Coronary artery (tissue), 2 donors: ENCODE data around the gene C2CD2.

Source experiments
- DNase-seq: peaks from one replicate; pipeline ENCODE4 v3.0.0-alpha.2; 2017; ENCODE audit warnings: low spot score
- H3K27ac ChIP-seq, 2 donors: fragments of 200-600 bp; sonication (generic); one replicate each; pipeline ENCODE4 v1.5.1; 2016 to 2019
- H3K4me3 ChIP-seq: fragments of 200-600 bp; sonication (generic); 2 replicates; pipeline ENCODE4 v1.5.1; 2016; ENCODE audit warnings: mild to moderate bottlenecking, moderate library complexity
- TF ChIP-seq, protein P1 (sequence below): fragments of 200-600 bp; sonication (generic); IDR thresholded peaks from one replicate; pipeline ENCODE4 v1.5.1; 2019; ENCODE audit warnings: antibody characterized with exemption

The C2CD2 gene

DNA sequence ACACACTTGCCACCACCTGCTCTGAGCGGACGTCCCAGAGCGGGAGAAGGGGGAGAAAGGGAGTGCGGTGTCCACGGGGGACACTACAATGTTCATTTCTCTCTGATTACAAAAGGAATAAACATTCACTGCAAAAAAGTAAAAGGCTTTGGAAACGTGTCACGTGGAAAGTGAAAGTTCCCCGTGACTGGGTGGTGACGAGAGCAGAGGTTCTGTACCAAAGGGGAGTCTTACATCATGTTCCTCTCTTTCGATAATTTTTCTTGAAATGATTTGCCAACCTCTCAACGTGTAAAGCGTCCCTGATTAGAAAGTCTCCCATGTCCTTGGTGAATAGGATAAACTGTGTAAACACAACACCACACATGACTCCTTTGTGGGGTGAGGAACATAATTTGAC is 52.7 kb downstream of the C2CD2 start:
- H3K27ac ChIP-seq: no peak overlapping the region
- TF ChIP-seq, protein P1, sequence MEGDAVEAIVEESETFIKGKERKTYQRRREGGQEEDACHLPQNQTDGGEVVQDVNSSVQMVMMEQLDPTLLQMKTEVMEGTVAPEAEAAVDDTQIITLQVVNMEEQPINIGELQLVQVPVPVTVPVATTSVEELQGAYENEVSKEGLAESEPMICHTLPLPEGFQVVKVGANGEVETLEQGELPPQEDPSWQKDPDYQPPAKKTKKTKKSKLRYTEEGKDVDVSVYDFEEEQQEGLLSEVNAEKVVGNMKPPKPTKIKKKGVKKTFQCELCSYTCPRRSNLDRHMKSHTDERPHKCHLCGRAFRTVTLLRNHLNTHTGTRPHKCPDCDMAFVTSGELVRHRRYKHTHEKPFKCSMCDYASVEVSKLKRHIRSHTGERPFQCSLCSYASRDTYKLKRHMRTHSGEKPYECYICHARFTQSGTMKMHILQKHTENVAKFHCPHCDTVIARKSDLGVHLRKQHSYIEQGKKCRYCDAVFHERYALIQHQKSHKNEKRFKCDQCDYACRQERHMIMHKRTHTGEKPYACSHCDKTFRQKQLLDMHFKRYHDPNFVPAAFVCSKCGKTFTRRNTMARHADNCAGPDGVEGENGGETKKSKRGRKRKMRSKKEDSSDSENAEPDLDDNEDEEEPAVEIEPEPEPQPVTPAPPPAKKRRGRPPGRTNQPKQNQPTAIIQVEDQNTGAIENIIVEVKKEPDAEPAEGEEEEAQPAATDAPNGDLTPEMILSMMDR: no peak
- DNase-seq: no peak

DNA sequence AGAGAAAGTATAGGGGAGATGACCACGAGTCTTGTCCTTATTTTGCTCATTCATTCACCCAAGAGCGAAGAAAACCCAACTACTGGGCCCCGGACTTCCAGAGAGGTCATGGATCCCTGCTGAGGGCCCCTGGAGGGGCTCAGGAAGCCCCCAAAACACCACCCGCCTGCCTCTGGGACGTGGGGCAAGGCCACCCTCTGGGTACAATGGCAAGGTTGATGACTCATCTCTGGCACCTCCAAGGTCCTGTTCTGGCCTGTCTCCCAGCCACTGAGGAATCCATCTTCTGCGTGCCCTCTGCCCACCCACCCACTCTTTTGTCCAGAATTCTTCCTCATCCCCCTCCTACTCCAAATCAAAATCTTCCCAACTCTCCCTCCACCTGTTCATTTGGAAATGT is 53.4 kb downstream of the C2CD2 start:
- Histone ChIP-seq H3K4me3 (no peak overlapping the region), H3K27ac (no peak overlapping the region)
- DNase-seq: no peak
- TF ChIP-seq, protein P1: no peak

More for the DNA sequence above, 52.7 kb downstream of the C2CD2 start:
- no peak overlapping the region for H3K4me3 ChIP-seq

DNA sequence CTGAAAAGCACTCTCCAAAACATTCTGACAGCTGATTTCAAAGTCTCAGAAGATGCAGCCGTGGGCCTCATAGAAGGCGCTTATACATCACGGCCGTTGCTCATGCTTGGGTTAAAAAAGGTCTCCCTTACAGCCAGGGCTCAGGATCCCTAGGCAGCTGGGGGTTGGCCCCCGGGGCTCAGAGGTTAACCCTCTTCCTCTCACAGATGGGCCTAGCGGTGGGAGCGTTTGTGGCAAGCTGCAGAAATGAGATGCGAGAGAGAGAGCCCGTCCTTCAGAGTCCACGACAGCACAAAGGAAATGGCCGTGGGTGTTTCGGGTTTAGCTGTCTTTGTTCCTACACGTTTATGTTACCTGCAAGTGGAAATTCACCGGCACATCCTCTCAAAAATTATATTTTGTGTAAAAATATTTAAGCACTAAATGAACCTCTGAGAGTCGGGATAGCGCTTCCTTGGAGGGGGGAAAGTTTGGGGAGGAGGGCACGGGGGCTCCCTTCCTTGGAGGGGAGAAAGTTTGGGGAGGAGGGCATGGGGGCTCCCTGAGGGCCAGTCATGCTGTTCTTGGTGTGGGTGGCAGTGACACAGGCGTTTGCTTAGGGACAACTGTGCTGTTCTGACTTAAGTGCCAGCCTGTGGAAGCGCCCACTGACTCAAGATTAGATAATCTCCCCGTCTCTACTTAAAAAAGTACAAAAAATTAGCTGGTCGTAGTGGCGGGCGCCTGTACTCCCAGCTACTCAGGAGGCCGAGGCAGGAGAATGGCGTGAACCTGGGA is 54.2 kb downstream of the C2CD2 start:
- Histone ChIP-seq H3K4me3 (no peak overlapping the region), H3K27ac (no peak overlapping the region)
- no peak for DNase-seq
- TF ChIP-seq, protein P1: no peak

DNA sequence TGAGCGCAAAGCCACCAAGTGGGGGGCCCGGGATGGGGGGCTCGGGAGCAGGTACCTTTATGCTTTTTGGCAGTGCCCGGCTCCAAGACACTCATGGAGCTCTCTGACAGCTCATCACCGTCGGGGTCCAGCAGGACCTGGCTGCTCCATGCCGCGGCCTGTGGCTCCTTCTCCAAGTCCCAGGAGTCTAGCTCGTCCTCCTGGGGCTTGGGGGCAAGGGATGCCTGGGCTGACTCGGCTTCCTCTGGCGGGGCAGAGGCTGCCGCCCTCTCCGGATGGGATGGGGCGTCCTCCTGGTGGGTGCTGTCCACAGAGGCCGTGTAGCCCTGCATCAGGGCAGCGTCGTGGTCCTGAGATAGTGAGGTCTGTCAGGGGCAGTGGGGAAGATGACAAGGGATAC is 54.8 kb downstream of the C2CD2 start:
- DNase-seq: no peak
- TF ChIP-seq, protein P1: no peak
- Histone ChIP-seq H3K4me3 (no peak overlapping the region), H3K27ac (no peak overlapping the region)

DNA sequence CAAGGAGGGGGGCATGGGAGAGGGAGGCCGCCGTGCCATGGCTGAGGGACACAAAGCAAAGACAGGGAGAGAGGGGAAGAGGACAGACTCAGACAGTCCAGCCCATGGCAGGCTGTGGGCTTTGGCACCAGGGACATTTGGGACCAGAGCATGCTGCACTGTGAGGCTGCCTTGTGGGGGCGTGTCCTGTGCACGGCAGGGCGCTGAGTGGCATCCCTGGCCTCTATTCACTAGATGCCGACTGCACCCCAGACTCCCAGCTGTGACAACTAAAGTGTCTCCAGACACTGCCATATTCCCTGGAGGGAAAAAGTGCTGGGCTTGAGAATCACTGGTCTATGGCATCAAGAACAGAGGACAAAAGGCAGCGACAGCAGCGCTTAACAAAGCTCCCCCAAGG is 56.1 kb downstream of the C2CD2 start:
- TF ChIP-seq, protein P1: no peak
- Histone ChIP-seq H3K27ac (no peak overlapping the region), H3K4me3 (no peak overlapping the region)
- no peak for DNase-seq

DNA sequence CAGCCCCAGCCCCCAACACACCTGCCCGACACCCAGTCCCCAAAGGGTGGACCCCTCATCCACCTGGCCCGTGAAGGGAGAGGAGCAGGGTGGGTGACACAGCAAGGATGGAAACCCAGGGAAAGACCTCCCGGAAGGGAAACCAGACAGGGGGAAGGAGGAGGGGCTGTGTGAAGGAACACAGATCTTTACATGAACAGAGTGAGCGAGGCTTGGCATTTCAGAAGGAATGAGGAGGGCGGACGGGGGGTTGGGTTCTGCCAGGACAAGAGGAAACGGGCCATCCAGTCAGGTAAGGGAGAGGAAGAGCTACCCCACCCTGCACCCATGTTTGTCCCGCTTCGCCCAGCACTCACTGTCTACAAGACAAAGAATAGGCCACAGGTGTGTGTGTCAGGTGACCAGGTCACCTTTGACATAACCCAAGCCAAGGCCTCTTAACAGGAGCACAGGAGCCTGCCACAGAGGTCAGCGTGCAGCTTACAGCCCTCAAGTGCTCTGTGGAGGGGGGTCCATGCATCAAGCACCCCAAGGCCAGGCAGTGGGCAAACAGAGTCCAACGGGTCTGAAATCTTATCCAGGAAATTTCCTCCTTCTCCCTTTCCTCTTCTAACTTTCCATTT is 56.7 kb downstream of the C2CD2 start:
- no peak overlapping the region for H3K27ac ChIP-seq
- TF ChIP-seq, protein P1: no peak
- no peak overlapping the region for H3K4me3 ChIP-seq
- no peak for DNase-seq
